Cerebellar cortex (tissue), 1 donor: ENCODE measurements around the gene OLFM2.
"Not testable (repeated sequence)": the region's sequence is repeated elsewhere in the genome, so short reads cannot be mapped to it uniquely, and the experiment has no call there.

Source experiments
- DNase-seq: peaks from one replicate; pipeline ENCODE4 v3.0.0-alpha.2; 2015; ENCODE audit warnings: low spot score

OLFM2 gene

GRCh38 chr19:9936326-9937000, at the start of gene OLFM2:
Gene OLFM2 (minus strand): TSS chr19:9936515. CDS start chr19:9936366, 149 bp downstream.
- no peak for DNase-seq

- no peak for DNase-seq
Observed at GRCh38 chr19:9981406-9982260, 45.3 kb upstream of the OLFM2 start.

GRCh38 chr19:9972103-9972502, 35.8 kb upstream of the OLFM2 start:
- no peak for DNase-seq

GRCh38 chr19:9971166-9971897, 35.0 kb upstream of the OLFM2 start:
- DNase-seq, result no peak

- no peak for DNase-seq
Observed at GRCh38 chr19:9970481-9970880, 34.2 kb upstream of the OLFM2 start.

- no peak for DNase-seq
Observed at GRCh38 chr19:9969688-9969975, 33.3 kb upstream of the OLFM2 start.

GRCh38 chr19:9968820-9969687, 32.7 kb upstream of the OLFM2 start:
- no peak for DNase-seq

- DNase-seq, result no peak
Observed at GRCh38 chr19:9967326-9967725, 31.0 kb upstream of the OLFM2 start.

GRCh38 chr19:9966448-9966847, 30.1 kb upstream of the OLFM2 start:
- DNase-seq, result no peak

GRCh38 chr19:9966024-9966423, 29.7 kb upstream of the OLFM2 start:
- DNase-seq, result no peak

- no peak for DNase-seq
Observed at GRCh38 chr19:9962623-9963290, 26.4 kb upstream of the OLFM2 start.

GRCh38 chr19:9961103-9961502, 24.8 kb upstream of the OLFM2 start:
- no peak for DNase-seq

GRCh38 chr19:9958379-9958821, 22.1 kb upstream of the OLFM2 start:
- no peak for DNase-seq

GRCh38 chr19:9956956-9957355, 20.6 kb upstream of the OLFM2 start:
- no peak for DNase-seq

- DNase-seq, result no peak
Observed at GRCh38 chr19:9953802-9954542, 17.7 kb upstream of the OLFM2 start.

- no peak for DNase-seq
Observed at GRCh38 chr19:9952276-9952675, 16.0 kb upstream of the OLFM2 start.

GRCh38 chr19:9947441-9947840, 11.1 kb upstream of the OLFM2 start:
- no peak for DNase-seq

GRCh38 chr19:9946528-9947125, 10.3 kb upstream of the OLFM2 start:
- not testable (repeated sequence) for DNase-seq

GRCh38 chr19:9945319-9945966, 9.1 kb upstream of the OLFM2 start:
- DNase-seq, result peak; percentile 28

GRCh38 chr19:9943744-9944143, 7.4 kb upstream of the OLFM2 start:
- no peak for DNase-seq
